Upper lobe of left lung (tissue), 4 donors: ENCODE measurements around the gene KRTAP23-1.

Experiments used
- POLR2AphosphoS5 ChIP-seq, 2 donors: sonication (generic); formaldehyde crosslinking; IDR thresholded peaks; one replicate each; pipeline ENCODE4 v1.5.1; 2017; ENCODE audit warnings: antibody characterized with exemption in 2 of 2
- TF ChIP-seq, protein P1 (sequence below), 6 experiments: fragments of 450-650 bp in 4 of 6; fragments of 200-600 bp in 2 of 6; sonication (generic) in 2 of 6; IDR thresholded peaks; one replicate each; pipeline ENCODE4 v1.5.1; 2016 to 2019; ENCODE audit warnings: antibody characterized with exemption in 6 of 6

DNA sequence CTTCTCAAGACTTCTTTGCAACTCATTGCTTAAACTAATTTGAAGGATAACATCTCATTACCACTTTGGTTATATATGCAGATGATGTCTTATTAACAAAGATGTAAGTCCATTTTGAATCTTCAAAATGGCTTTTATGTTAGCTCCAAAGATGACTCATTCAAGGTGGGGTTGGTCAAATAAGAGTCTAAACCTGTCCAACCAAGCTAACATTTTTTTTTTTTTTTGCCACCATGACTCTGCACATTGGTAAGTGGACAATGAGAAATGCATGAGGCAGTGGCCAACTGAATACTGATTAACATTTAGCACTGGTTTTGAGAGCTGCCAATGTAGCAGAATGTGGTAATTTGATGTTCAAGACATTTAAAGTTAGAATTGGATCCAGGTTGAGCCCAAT is 10.6 kb downstream of the KRTAP23-1 start:
- no peak for TF ChIP-seq POLR2AphosphoS5 (IDR thresholded peaks at IDR 0.05)
- TF ChIP-seq, protein P1, sequence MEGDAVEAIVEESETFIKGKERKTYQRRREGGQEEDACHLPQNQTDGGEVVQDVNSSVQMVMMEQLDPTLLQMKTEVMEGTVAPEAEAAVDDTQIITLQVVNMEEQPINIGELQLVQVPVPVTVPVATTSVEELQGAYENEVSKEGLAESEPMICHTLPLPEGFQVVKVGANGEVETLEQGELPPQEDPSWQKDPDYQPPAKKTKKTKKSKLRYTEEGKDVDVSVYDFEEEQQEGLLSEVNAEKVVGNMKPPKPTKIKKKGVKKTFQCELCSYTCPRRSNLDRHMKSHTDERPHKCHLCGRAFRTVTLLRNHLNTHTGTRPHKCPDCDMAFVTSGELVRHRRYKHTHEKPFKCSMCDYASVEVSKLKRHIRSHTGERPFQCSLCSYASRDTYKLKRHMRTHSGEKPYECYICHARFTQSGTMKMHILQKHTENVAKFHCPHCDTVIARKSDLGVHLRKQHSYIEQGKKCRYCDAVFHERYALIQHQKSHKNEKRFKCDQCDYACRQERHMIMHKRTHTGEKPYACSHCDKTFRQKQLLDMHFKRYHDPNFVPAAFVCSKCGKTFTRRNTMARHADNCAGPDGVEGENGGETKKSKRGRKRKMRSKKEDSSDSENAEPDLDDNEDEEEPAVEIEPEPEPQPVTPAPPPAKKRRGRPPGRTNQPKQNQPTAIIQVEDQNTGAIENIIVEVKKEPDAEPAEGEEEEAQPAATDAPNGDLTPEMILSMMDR (IDR thresholded peaks at IDR 0.05) = no peak
